Urothelium cell line (cell line): ENCODE measurements around the gene FTCD.
"Not testable (repeated sequence)": the region's sequence is repeated elsewhere in the genome, so short reads cannot be mapped to it uniquely, and the experiment has no call there.

Source experiments
- DNase-seq: peaks from one replicate; pipeline ENCODE4 v3.0.0; 2011; ENCODE audit warnings: low spot score, mixed read lengths
- FAIRE-seq: peaks from 2 replicates; lab custom pipeline; 2011; peaks lifted over from hg19 to GRCh38; lab: Jason Lieb, UNC

FTCD gene

DNA sequence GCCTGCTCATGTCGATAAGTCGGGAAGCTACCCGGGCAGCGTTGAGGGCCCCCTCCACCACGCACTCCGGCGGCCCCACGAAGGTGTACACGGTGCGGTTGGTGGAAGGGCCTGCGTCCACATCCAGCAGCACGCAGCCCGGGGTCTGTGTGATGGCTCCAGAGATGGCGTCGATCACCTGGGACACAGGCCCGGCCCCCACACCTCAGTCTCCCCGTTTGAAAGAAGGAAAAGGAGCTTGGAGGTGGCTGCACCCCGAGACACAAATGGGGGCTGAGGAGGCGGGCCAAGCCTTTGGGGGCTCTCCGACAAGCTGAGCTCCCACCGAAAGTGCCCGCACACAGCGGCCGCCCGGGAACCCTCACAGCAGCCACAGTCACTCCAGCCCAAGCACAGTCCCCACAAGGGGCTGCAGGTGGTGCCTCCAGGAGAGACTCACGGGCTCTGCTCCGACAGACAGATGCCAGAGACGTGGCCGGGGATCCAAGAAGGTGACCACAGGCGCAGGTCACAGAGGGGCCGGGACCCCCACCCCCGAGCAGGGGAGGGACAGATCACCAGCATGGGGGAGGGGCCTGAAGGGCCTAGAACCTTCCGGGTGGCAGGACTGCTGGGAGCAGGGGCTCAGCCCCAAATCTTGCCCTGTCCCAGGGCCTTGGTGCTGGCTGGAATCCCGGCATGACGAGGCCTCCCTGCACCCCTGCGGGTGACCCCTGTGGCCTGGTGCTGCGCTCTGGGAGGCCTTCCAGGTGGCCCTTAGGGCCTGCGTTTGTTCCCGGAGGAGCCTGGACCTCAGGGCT, 1.0 kb downstream of the FTCD start:
- FAIRE-seq: no peak
- DNase-seq: no peak

DNA sequence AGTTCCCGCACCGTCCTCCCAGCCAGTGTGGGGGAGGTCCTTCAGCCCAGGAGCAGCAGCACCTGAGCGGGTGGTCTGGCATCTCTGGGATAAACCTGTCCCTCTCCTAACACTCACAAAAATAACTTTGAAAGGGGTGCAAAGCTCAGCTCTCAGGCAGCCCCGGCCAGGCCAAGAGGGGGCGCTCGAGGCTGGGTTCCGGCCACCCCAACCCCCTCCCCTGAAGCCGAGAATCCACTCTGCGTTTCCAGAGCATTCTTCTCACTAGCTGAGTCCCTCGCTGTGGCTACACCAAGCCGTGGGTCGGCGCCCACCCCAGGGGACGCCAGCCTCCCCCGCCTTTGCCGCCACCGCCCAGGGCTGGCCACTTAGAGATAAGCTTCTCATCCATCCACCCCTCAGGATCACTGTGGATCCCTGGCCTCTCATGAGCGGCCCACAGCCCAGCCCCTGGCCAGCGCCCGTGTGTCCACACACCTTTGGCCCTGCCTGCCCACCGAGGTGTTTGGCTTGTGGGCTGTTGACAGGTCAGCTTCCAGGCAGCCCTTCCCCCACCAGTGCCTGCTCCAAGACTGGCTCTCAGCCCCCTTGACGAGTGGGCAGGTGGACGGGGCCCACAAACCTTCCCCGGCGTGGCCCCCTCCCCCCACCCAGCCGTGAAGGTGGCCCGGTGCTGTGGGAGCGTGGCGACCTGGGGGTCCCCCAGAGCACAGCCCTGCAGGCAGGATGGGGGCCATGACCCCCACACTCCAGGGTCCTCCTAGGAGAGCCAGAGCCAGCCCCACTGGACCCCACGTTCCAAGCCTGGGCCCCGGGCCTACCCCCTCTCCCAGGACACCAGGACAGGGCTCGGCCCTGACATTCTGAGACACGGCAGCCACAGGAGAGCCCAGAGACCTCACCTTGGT, 1.9 kb downstream of the FTCD start:
- FAIRE-seq (no peak), DNase-seq (no peak)

DNA sequence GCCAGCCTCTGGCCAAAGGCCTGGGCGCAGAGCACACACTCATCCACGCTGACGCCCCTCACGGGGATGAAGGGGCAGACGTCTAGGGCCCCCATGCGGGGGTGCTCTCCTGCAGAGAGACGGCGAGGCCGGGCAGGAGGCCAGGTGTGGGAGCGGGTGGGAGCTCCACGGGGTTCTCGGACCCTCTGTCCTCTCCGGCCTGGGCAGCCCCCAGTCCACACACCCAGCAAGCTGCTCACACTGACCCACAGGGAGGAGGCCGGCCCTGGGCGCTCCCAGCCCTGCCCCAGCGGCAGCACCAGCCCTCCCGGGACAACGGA, 2.5 kb downstream of the FTCD start:
- DNase-seq (no peak), FAIRE-seq (no peak)

DNA sequence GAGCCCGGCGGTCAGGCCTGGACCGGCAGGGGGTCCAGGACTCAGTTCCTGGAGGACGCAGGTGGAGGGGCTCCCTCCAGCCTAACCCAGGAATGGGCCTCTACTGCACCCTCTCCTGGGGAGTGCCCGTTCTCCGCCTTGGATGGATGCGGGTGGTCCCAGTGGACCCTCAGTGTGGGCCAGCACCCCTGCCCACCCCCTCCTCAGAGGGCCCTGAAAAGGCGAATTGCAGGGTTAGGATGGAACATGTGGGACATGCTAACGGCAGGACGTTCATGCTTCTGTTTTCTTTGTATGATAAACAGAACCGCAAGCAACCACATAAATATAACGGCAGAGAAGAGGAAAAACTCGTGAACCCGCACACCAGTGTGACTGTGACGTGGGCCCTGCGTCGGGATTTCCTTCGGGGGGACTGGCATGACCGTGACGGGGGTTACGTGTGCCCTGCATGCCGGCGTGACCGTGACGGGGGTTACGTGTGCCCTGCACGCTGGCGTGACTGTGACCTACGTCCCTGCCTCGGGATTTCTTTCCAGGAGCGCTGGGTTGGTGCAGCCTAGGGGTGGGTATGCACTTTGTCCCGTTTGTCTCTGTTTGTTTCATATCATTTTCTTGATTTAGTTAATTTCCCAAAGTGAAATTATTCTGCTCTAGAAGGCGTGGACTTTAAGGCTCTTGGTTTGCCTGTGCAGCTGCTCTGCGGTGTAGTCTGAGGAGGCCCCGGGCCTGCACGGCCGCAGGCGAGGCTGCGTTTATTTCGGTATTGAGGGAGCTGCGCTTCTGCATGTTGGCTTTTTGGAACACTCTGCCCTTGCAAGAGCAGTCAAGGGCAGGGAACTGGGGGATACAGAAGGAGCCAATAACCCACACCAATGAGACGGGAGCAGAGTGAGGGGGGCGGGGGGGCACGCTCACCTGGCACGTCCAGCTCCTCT, 3.1 kb downstream of the FTCD start:
- FAIRE-seq (no peak), DNase-seq (no peak)

DNA sequence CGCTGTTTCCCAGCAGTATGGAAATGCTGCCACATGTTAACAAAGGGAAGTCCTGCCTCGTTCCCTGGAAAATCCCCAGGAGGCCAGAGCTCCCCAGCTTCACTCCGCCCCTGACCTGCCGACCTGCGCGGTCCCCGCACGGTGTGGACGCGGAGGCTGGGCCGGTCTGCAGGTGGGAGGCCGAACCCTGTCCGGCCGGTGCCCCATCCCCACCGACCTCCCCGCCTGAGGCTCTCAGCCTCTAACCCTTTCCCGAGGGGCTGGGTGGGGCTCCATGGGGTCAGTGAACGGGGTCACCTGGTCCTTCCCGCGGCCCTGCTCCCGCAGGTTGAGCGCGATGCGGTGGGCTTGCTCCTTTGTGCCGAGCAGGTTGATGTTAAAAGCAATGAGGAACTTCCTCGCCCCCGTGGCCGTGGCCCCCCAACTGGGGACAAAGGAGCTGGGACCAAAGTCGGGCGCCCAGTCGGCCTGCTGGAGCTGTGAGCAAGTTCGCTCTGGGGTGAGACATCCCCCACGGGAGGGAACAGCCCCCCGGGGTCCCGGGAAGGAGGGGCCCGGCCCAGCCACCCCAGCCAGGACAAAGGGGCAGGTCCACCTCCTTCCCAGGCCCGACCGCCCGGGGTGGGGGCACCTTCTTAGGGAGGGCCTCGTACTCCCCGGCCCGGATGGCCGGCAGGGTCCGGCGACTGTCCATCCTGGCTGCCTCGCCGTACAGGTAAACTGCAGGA, 4.0 kb downstream of the FTCD start:
- no peak for DNase-seq
- FAIRE-seq: no peak

DNA sequence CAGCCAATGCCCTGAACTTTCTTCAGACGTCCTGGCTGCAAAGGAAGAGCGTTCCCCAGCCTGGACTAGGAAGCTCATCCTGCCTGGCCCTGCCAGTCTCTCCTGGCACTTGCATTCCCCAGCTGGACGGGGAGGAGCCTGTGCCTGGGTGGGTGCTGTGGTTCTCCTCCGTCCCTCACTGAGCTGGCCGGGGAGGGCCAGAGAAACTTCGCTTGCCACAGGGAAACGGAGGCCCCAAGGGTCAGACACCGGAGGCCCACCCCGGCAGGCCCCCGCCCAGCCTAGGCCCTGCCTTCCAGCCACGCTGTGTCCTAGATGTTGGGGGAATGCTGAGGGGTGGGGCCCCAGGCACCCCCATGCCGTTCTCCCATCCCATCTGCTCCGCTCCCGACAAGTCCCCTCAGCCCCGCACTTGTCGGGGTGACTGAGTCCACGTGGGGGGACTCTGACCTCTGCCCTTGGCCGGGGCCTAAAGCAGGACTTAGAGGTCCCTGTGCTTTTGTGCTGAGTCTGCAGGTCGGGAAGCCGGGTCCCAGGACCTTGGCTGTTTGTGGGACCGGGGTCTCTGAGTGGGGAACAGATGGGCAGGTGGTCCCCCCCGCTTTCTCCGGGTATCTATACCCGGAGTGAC, 4.8 kb downstream of the FTCD start:
- DNase-seq (no peak), FAIRE-seq (no peak)

DNA sequence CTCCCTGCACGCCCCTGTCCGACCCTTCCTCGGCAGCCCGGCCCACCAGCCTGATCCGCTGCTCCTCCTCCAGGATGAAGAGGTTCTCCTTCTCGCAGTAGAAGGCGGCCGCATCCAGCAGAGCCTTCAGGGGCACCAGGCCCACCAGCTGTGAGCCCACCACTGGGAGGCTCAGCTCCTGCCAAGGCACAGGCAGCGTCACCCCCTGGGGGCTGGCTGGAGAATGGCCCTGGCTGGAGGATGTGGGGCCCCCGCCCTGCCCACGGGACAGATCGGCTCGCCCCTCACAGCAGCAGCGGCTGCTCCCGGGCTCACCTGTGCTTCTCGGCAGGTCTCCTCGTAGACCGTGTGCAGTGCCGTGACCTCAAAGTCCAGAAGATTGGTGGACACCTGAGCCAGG, 5.3 kb downstream of the FTCD start:
- no peak for DNase-seq
- FAIRE-seq: no peak

DNA sequence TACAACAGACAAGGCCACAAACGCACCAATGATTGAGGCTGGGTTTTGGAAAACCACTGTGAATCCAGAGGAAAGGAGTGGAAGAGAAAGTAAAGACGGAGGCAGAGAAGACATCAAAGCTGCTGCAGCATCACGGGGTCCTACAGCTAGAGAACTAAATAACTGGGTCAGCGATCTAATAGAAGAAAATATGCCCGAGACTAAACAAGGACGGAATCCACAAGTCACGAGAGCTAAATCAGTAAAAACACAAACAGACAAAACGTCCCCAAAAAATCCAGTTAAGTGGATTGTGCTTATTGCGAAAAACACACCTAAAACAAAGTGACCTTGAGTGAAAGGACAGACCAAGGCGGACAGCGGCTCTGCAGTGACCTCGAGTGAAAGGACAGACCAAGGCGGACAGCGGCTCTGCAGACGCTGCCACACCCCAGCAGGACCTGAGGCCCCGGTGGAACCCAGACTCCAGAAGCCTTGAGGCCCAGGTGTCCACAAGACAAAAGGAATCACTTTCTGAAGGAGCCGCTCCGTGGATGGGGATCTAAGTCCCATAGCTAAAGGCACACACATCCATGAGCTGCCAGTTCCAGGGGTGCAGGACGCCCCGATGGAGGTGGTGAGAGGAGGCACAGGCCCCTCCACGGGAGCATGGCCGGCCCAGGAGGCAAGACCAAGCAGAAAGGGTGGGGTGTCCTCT, 6.0 kb downstream of the FTCD start:
- FAIRE-seq (no peak), DNase-seq (no peak)

DNA sequence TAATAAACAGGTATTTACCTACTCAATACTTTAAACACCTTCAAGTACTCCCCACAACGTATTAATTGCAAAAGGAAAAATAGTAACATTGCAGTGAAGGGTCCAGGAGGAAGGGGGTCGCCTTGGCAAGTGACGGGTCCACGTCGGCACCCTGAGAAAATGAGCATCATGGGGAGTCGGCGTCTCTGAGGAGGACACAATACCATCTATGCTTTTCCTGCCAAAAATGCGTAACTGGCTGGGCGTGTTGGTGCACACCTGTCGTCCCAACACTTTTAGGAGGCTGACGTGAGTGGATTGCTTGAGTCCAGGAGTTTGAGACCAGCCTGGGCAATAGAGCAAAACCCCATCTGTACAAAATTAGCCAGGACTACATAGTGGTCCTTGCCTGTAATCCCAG, 7.3 kb downstream of the FTCD start:
- FAIRE-seq (no peak), DNase-seq (no peak)

DNA sequence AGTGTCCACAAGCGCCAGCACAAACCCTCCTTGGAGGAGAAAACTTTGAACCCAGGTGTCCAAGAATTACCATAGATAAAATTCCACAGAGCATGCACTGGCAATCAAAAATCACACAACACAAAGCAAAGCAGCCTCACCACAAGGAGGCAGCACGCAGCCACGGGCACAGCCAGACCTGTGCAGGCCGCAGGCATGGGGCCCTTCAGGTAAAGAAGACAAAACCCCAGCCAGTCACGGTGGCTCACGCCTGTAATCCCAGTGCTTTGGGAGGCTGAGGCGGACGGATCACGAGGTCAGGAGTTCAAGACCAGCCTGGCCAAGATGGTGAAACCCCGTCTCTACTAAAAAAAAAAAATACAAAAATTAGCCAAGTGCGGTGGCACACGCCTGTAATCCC, 8.0 kb downstream of the FTCD start:
- not testable (repeated sequence) for FAIRE-seq
- DNase-seq: peak; percentile 47

DNA sequence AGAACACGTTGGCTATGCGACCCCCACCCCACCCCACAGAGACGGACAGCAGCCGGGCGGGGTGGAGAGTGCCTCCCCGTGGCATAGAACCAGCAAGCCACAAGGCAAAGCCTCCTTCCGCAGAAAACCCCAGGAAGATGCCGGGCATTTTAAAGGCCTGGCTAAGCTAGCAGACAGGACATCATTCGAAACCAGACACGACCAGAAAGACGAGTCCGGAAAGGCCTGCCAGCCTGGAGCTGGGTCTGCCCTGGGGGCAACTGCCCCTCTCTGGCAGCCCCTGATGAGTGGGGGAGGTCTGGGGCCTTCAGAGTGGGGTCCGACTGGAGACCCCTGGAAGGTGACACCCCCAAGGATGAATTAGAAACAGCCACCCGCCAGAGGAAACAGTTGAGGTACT, 8.5 kb downstream of the FTCD start:
- DNase-seq (no peak), FAIRE-seq (no peak)

DNA sequence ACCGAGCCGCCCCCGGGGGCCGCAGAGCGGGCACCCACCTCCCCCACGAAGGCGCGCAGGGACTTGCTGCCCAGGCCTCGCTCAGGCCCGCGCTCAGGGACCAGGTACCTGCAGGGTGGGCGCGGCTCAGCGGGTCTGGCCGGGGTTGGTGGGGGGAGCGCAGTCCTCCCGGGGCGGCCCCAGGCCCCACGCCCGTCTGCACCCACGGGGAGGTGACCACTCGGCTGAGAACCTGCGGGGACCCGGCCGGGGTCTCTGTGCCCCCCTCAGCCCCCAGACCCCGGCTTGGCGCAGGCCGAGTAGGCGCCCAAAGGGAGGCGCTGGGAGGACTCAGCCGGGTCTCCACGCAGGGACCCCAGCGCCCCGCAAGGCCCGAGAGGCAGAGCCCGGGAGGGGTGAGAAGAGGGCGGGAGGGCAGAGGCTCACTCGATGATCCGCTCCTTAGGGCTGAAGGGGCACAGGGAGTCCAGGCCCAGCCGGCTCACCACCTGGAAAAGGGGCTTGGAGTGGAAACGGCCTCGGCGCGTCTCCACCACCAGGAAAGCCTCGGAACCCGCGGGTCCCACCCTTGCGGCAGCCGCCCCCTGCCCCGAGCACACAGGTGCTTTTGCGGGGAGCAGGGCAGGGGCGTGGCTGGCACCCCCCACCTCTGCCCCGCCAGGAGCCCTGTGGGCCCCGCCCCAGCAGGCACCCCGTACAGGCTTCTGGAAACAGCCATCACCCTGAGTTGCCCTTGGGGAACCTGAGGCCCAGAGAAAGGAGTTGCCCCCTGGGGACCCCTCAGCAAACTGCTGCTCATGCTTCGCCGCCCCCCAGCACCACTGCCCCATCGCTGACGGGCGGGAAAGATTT, 9.3 kb downstream of the FTCD start:
- DNase-seq: no peak
- FAIRE-seq: no peak

DNA sequence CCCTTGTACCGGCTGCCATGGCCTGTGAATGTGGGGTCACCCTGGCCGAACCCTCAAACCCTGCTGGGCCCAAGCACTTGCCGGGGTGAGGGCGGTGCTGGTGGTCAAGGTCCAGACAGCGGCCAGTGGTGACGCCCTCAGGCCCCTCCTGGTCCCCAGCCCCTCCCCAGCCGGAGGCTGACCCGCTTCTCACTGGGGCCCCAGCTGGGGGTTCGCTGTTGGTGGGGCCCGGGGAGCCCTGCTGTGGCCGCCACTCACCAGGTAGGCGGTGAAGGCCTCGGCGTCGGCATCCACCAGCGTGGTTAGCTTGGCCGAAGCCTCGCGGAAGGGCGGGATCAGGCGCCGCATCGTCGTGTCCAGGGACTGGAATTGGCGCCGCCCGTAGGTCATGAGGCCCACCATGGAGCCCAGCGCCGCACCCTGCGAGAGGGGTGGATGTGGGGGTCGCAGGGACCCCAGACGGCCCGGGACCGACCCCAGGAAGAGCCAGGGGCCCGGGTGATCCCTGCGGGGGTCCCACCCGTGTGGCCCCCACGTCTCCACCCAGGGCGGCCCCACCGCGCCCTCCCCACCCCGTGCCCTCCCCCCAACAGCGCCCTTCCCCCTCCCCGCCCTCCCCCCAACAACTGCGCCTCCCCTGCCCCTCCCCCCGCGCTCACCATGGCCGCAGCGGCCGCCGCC, 10.1 kb downstream of the FTCD start:
- FAIRE-seq: no peak
- no peak for DNase-seq

DNA sequence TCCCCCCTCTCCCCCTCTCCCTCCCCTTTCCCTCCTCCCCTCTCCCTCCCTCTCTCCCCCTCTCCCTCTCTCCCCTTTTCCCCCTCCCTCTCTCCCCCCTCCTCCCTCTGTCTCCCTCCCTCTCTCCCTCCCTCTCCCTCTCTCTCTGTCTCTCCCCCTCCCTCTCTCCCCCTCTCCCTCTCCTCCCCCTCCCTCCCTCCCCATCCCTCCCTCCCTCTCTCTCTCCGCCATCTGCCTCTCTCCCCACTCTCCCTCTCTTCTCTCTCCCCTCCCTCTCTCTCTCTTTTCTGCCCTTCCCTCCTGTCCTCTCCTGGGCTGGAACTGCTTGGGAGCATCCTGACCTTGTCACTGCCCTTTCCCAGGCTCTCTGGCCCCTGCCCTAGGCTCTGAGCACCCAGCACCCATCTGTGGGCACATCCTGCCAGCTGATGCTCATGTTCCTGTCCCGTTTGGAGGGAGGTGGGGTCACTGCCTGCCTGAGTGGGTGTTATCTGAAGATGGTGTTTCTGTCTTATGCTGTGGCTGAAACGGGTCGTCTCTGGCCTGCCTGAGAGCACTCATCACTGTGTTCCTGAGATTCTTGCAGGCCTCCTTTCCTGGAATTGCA, 10.8 kb downstream of the FTCD start:
- FAIRE-seq (no peak), DNase-seq (no peak)

DNA sequence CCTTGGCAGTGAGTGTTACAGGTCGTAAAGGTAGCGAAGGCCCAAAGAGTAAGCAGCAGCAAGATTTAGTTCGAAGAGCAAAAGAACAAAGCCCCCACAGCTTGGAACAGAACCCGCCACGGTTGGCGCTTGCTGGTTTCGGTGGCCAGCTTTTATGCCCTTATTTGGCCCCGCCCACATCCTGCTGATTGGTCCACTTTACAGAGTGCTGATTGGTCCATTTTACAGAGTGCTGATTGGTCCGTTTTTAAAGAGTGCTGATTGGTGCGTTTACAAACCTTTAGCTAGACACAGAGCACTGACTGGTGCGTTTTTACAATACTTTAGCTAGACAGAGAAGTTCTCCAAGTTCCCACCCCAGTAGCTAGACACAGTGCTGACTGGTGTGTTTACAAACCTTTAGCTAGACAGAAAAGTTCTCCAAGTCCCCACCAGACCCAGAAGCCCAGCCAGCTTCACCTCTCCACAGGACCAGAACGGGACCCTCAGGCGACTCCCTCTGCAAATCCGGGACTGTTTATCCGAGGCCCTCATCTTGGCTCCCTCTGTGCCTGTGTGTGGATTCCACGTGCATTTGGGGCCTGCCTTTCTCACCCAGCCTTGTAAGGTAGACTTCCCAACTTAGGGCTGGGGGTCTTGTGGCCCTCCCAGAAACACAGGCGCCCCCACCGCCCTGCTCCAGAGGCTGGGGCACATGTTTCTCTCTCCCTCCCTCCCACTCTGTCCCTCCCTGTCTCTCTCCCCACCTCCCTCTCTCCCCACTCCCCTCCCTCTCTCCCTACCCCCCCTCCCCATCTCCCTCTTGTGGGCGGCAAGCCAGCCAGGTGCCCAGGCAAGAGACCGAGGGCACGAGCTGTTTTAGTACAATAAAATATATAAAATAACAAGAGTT, 12.6 kb downstream of the FTCD start:
- DNase-seq (no peak), FAIRE-seq (no peak)

DNA sequence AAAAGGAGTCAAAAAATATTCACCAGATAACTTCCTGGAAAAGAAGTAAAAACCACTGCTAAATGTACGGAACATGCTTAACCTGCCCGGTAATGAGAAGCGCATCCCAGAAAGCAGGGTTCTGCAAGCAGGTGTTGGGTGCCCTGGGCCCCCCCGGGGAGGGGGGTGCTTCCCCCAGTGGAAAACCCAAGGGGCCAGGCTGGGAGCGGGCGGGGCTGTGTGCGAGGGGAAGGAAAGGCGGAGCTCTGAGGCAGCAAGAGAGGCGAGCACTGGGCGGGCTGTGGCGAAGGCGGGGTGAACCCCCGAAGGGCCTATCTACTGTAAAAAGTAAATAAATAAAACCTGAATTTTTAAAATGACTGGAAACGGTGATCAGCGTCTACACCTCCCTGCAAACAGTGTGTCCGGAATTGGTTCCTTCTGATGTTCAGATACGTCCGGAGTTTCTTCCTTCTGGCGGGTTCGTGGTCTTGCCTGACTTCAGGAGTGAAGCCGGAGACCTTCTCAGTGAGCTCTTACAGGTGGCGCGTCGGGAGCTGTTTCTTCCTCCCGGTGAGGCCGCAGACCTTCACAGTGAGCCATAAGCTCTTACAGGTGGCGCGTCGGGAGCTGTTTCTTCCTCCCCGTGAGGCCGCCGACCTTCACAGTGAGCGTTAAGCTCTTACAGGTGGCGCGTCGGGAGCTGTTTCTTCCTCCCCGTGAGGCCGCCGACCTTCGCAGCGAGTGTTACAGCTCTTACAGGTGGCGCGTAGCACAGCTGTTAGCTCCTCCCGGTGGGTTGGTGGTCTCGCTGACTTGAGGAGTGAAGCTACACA, 13.4 kb downstream of the FTCD start:
- DNase-seq (no peak), FAIRE-seq (no peak)
